Hepatocyte (in vitro differentiated cells): Measurements from ENCODE around the gene AGBL1.

Experiments
- CTCF ChIP-seq: fragments of 200-600 bp; sonication (generic); IDR thresholded peaks from 2 replicates; pipeline ENCODE4 v1.5.1; 2016; ENCODE audit warnings: antibody characterized with exemption, mild to moderate bottlenecking; ENCODE audit not compliant: poor library complexity
- EZH2 ChIP-seq: fragments of 200-600 bp; sonication (generic); IDR thresholded peaks from 2 replicates; pipeline ENCODE4 v1.6.1; 2016; ENCODE audit warnings: antibody characterized with exemption, mild to moderate bottlenecking, borderline replicate concordance
- EZH2phosphoT487 ChIP-seq: fragments of 200-600 bp; sonication (generic); IDR thresholded peaks from one replicate; pipeline ENCODE4 v1.6.1; 2018; ENCODE audit warnings: antibody characterized with exemption, mild to moderate bottlenecking, low read depth, moderate library complexity; ENCODE audit not compliant: unreplicated experiment, severe bottlenecking

DNA sequence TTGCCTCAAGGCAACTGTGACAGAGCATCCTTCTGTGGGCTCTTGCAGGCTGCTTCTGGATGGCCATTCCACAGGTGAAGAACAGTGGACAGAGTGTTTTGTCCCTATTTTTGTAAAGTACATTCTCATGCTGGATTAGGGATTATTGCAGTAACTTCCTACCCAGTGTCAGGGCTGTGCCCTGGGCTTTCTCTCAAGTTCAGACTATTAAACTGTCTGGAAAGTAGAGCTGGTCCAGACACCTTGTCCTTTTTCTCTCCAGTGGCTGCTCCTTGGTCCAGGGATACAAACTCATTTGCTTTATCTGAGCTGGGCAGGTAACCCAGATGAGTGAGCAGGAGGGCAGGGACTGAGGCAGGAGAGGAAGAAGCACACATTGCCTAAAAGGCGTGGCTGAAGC, 37.4 kb upstream of the AGBL1 start:
- TF ChIP-seq CTCF (no peak), EZH2 (no peak), EZH2phosphoT487 (no peak)
